ENCODE results near the gene MIX23. TPM values are rescaled to one million over a fixed set of nuclear protein-coding genes. Genes with fewer than 3 reads are reported as not detected.

Gene MIX23
- total and polyA plus RNA-seq, 4 experiments from 2014 or later: 5.3 to 25.1 (median 16.2) TPM

Other genes starting within 250 kb of the MIX23 start
- gene CASR, start 199.6 kb downstream of the MIX23 start, total RNA-seq: under 1 TPM in 1 of 2 experiments, not detected in 1; 0.03 TPM
- under 1 TPM in 1 of 2 donors, not detected in 1; 0.47 TPM for gene CASR, start 199.6 kb downstream of the MIX23 start, polyA plus RNA-seq
- gene CSTA, start 58.0 kb downstream of the MIX23 start, total RNA-seq: under 1 TPM; 0.61 TPM
- not detected for gene CSTA, start 58.0 kb downstream of the MIX23 start, polyA plus RNA-seq
- 10 to 100 TPM; 31.1 to 32.8 TPM for gene FAM162A, start 951 bp upstream of the MIX23 start, total RNA-seq
- 100 to 1,000 TPM in 1 of 2 donors, 10 to 100 TPM in 1; 96.6 to 136 TPM for gene FAM162A, start 951 bp upstream of the MIX23 start, polyA plus RNA-seq
- gene WDR5B, start 32.8 kb upstream of the MIX23 start, total RNA-seq: 10 to 100 TPM; 19.2 to 19.4 TPM
- 1 to 10 TPM; 1.0 to 2.3 TPM for gene WDR5B, start 32.8 kb upstream of the MIX23 start, polyA plus RNA-seq
- gene KPNA1, start 131.7 kb upstream of the MIX23 start, total RNA-seq: 10 to 100 TPM; 67.4 to 71.5 TPM
- gene KPNA1, start 131.7 kb upstream of the MIX23 start, polyA plus RNA-seq: 10 to 100 TPM; 45.6 to 51.3 TPM
- 10 to 100 TPM; 24.0 to 26.0 TPM for gene PARP9, start 181.1 kb upstream of the MIX23 start, total RNA-seq
- 10 to 100 TPM; 23.1 to 43.4 TPM for gene PARP9, start 181.1 kb upstream of the MIX23 start, polyA plus RNA-seq
- 10 to 100 TPM; 49.3 to 51.0 TPM for gene DTX3L, start 181.1 kb upstream of the MIX23 start, total RNA-seq
- 10 to 100 TPM; 14.8 to 34.4 TPM for gene DTX3L, start 181.1 kb upstream of the MIX23 start, polyA plus RNA-seq
- gene PARP15, start 194.4 kb upstream of the MIX23 start, total RNA-seq: 10 to 100 TPM; 74.5 to 78.0 TPM
- 10 to 100 TPM in 1 of 2 donors, 1 to 10 TPM in 1; 7.6 to 11.9 TPM for gene PARP15, start 194.4 kb upstream of the MIX23 start, polyA plus RNA-seq

Measured in CD4-positive, alpha-beta memory T cell (primary cell).